H9 (cell line): ENCODE data around the gene SLCO4A1. TPM values are rescaled to one million over a fixed set of nuclear protein-coding genes. Genes with fewer than 3 reads are reported as not detected.

ENCODE experiments used
- DNase-seq: peaks from one replicate; pipeline ENCODE4 v3.0.0-alpha.2; 2017
- H2AFZ ChIP-seq: one replicate; pipeline ENCODE4 v1.6.1; 2013; ENCODE audit warnings: mild to moderate bottlenecking, low read length, control low read depth, moderate library complexity
- H2AK5ac ChIP-seq: 2 replicates; pipeline ENCODE4 v1.6.1; 2013; ENCODE audit warnings: low read length, control low read depth, mixed read lengths; ENCODE audit not compliant: insufficient read length
- H2BK120ac ChIP-seq: one replicate; pipeline ENCODE4 v1.6.1; 2013; ENCODE audit warnings: low read depth, mild to moderate bottlenecking, low read length, control low read depth, inconsistent platforms; ENCODE audit not compliant: poor library complexity, severe bottlenecking
- H2BK12ac ChIP-seq: 2 replicates; pipeline ENCODE4 v1.6.1; 2013; ENCODE audit warnings: low read length, control low read depth, mixed read lengths, low read depth; ENCODE audit not compliant: insufficient read length
- H2BK15ac ChIP-seq: 2 replicates; pipeline ENCODE4 v1.6.1; 2013; ENCODE audit warnings: low read depth, low read length, control low read depth
- H2BK20ac ChIP-seq: one replicate; pipeline ENCODE4 v1.6.1; 2013; ENCODE audit warnings: low read depth, mild to moderate bottlenecking, low read length, control low read depth, inconsistent platforms; ENCODE audit not compliant: poor library complexity, severe bottlenecking
- H2BK5ac ChIP-seq: 2 replicates; pipeline ENCODE4 v1.6.1; 2013; ENCODE audit warnings: low read length, control low read depth, mixed read lengths; ENCODE audit not compliant: insufficient read length
- H3K14ac ChIP-seq: 2 replicates; pipeline ENCODE4 v1.6.1; 2013; ENCODE audit warnings: low read length, control low read depth; ENCODE audit not compliant: insufficient read depth
- H3K18ac ChIP-seq: 2 replicates; pipeline ENCODE4 v1.6.1; 2013; ENCODE audit warnings: low read depth, mild to moderate bottlenecking, mixed read lengths, low read length, control low read depth; ENCODE audit not compliant: insufficient read length
- H3K23ac ChIP-seq: 2 replicates; pipeline ENCODE4 v1.6.1; 2013; ENCODE audit warnings: low read length, control low read depth, mixed read lengths, low read depth; ENCODE audit not compliant: insufficient read length
- H3K23me2 ChIP-seq: 2 replicates; pipeline ENCODE4 v1.6.1; 2013; ENCODE audit warnings: low read depth, mild to moderate bottlenecking, mixed read lengths, low read length, control low read depth; ENCODE audit not compliant: insufficient read length, poor library complexity, severe bottlenecking
- H3K27ac ChIP-seq: 2 replicates; pipeline ENCODE4 v1.5.1; 2013; ENCODE audit warnings: low read length, control low read depth, mixed read lengths, low read depth; ENCODE audit not compliant: insufficient read length
- H3K27me3 ChIP-seq: 2 replicates; pipeline ENCODE4 v1.6.1; 2013; ENCODE audit warnings: low read length, control low read depth, inconsistent platforms; ENCODE audit not compliant: insufficient read depth
- H3K4ac ChIP-seq: 2 replicates; pipeline ENCODE4 v1.6.1; 2013; ENCODE audit warnings: low read depth, mild to moderate bottlenecking, control low read depth, inconsistent platforms, low read length, moderate library complexity
- H3K4me1 ChIP-seq: 2 replicates; pipeline ENCODE4 v1.6.1; 2013; ENCODE audit warnings: low read length, control low read depth, inconsistent platforms; ENCODE audit not compliant: insufficient read depth
- H3K4me2 ChIP-seq: 2 replicates; pipeline ENCODE4 v1.6.1; 2013; ENCODE audit warnings: low read length, control low read depth, mixed read lengths; ENCODE audit not compliant: insufficient read length, insufficient read depth
- H3K56ac ChIP-seq: 2 replicates; pipeline ENCODE4 v1.6.1; 2013; ENCODE audit warnings: low read depth, mild to moderate bottlenecking, mixed read lengths, low read length, control low read depth; ENCODE audit not compliant: insufficient read length
- H3K79me1 ChIP-seq: 2 replicates; pipeline ENCODE4 v1.6.1; 2013; ENCODE audit warnings: low read depth, mild to moderate bottlenecking, moderate library complexity, low read length, control low read depth, inconsistent platforms; ENCODE audit not compliant: insufficient read depth, poor library complexity, severe bottlenecking
- H3K79me2 ChIP-seq: 2 replicates; pipeline ENCODE4 v1.6.1; 2013; ENCODE audit warnings: low read length, control low read depth, inconsistent platforms; ENCODE audit not compliant: insufficient read depth
- H3K9ac ChIP-seq: 2 replicates; pipeline ENCODE4 v1.6.1; 2013; ENCODE audit warnings: low read length, control low read depth, mixed read lengths; ENCODE audit not compliant: insufficient read length; ENCODE audit errors: extremely low read depth
- H3K9me3 ChIP-seq: one replicate; pipeline ENCODE4 v1.6.1; 2013; ENCODE audit warnings: low read depth, low read length, inconsistent platforms; ENCODE audit not compliant: control insufficient read depth
- H3T11ph ChIP-seq: one replicate; pipeline ENCODE4 v1.6.1; 2013; ENCODE audit warnings: mild to moderate bottlenecking, low read length, control low read depth, inconsistent platforms
- H4K20me1 ChIP-seq: one replicate; pipeline ENCODE4 v1.6.1; 2013; ENCODE audit not compliant: control insufficient read depth, insufficient read length, insufficient read depth
- H4K5ac ChIP-seq: 2 replicates; pipeline ENCODE4 v1.6.1; 2013; ENCODE audit warnings: low read depth, mild to moderate bottlenecking, mixed read lengths, low read length, control low read depth; ENCODE audit not compliant: insufficient read length
- H4K8ac ChIP-seq: replicated peaks from 2 replicates; pipeline ENCODE4 v1.6.1; 2013; ENCODE audit warnings: low read length, control low read depth, mixed read lengths, low read depth; ENCODE audit not compliant: insufficient read length
- H4K91ac ChIP-seq: 2 replicates; pipeline ENCODE4 v1.6.1; 2013; ENCODE audit warnings: low read depth, mild to moderate bottlenecking, moderate library complexity, mixed read lengths, low read length, control low read depth; ENCODE audit not compliant: insufficient read length
- H3K27ac Mint-ChIP-seq, 3 experiments: 2 replicates in 2 of 3; 3 replicates in 1 of 3; pipeline ENCODE4 v1.8.0; 2020 to 2021; ENCODE audit warnings: mixed read lengths in 3 of 3, mild to moderate bottlenecking in 1 of 3, moderate library complexity in 1 of 3
- H3K27me3 Mint-ChIP-seq: 2 replicates; pipeline ENCODE4 v1.8.0; 2021; ENCODE audit warnings: low read depth, mild to moderate bottlenecking, moderate library complexity, mixed read lengths
- H3K36me3 Mint-ChIP-seq, 3 experiments: 2 replicates in 2 of 3; 3 replicates in 1 of 3; pipeline ENCODE4 v1.8.0; 2020 to 2021; ENCODE audit warnings: low read depth in 3 of 3, mixed read lengths in 3 of 3; ENCODE audit not compliant: insufficient read depth in 1 of 3
- H3K4me1 Mint-ChIP-seq, 2 experiments: 2 replicates each; pipeline ENCODE4 v1.8.0; 2020; ENCODE audit warnings: mixed read lengths in 2 of 2
- H3K4me3 Mint-ChIP-seq, 2 experiments: 2 replicates in 1 of 2; 3 replicates in 1 of 2; pipeline ENCODE4 v1.8.0; 2020 to 2021; ENCODE audit warnings: mild to moderate bottlenecking in 2 of 2, mixed read lengths in 2 of 2, moderate library complexity in 1 of 2
- H3K9me3 Mint-ChIP-seq, 2 experiments: 2 replicates in 1 of 2; 3 replicates in 1 of 2; pipeline ENCODE4 v1.8.0; 2020; ENCODE audit warnings: mild to moderate bottlenecking in 2 of 2, mixed read lengths in 2 of 2, moderate library complexity in 1 of 2
- WGBS: extraction: QIAGEN DNeasy Blood & Tissue Kit; methylation state at CpG from one replicate; pipeline ENCODE4 v1.1.7; 2013; ENCODE audit warnings: missing lambda C conversion rate, low lambda C conversion rate, mixed read lengths; ENCODE audit not compliant: insufficient read length; ENCODE audit errors: extremely low coverage; 5-methylcytosine and 5-hydroxymethylcytosine counted together
- total RNA-seq: library from RNA; stranded (reverse); gene quantifications from 2 replicates; pipeline ENCODE4 v1.2.1, GENCODE V29; 2021
- TF ChIP-seq, protein P1 (sequence below): fragments of 200-600 bp; sonication (generic); conservative IDR thresholded peaks from 3 replicates; pipeline ENCODE4 v1.8.0; 2021; ENCODE audit warnings: antibody characterized with exemption, mild to moderate bottlenecking

SLCO4A1 gene
- total RNA-seq, 1 experiment from 2014 or later: 9.4 TPM

DNA sequence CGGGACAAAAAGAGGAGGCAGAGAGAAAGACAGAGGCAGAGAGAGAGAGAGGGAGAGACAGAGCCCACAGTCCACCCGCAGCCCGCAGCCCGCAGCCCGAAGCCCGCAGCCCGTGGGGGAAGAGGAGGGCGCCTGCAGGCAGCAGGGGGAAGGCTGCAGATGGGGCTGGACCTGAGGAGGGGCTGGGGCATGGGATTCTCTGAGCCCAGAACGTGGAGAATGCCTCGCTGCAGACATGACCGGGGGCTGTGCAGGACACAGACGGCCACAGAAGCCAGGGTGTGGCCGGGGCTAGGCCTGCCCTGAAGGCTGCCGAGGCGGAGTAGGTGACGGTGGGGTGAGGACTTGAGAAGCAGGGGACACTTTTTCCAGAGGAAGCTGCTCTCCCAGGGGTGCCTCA is 6.5 kb upstream of the SLCO4A1 start:
- Histone ChIP-seq H3K23ac (no peak overlapping the region), H2BK12ac (no peak overlapping the region), H2AFZ (no peak overlapping the region), H4K91ac (no peak overlapping the region), H4K20me1 (no peaks in the 10 kb centered on the region), H3K27ac (no peak overlapping the region), H3K9ac (no peak overlapping the region), H3K14ac (no peak overlapping the region), H2AK5ac (no peak overlapping the region), H2BK15ac (no peak overlapping the region), H3K79me1 (no peaks in the 10 kb centered on the region), H4K5ac (no peak overlapping the region), H3K27me3 (no peaks in the 10 kb centered on the region; the same call in 1 of the 2 replicates), H2BK5ac (no peak overlapping the region), H4K8ac (no peak overlapping the region), H3K9me3 (no peaks in the 10 kb centered on the region), H3K4me2 (no peak overlapping the region), H3T11ph (no peak overlapping the region), H3K56ac (no peak overlapping the region), H2BK120ac (no peak overlapping the region), H2BK20ac (no peak overlapping the region), H3K23me2 (no peaks in the 10 kb centered on the region), H3K4me1 (no peaks in the 10 kb centered on the region), H3K4ac (no peak overlapping the region), H3K79me2 (no peaks in the 10 kb centered on the region), H3K18ac (no peak overlapping the region)
- H3K4me3 Mint-ChIP-seq: no peak overlapping the region
- H3K27ac Mint-ChIP-seq: no peak overlapping the region; a peak in 1 of 7 replicates
- no peaks in the 10 kb centered on the region for H3K36me3 Mint-ChIP-seq
- TF ChIP-seq, protein P1, sequence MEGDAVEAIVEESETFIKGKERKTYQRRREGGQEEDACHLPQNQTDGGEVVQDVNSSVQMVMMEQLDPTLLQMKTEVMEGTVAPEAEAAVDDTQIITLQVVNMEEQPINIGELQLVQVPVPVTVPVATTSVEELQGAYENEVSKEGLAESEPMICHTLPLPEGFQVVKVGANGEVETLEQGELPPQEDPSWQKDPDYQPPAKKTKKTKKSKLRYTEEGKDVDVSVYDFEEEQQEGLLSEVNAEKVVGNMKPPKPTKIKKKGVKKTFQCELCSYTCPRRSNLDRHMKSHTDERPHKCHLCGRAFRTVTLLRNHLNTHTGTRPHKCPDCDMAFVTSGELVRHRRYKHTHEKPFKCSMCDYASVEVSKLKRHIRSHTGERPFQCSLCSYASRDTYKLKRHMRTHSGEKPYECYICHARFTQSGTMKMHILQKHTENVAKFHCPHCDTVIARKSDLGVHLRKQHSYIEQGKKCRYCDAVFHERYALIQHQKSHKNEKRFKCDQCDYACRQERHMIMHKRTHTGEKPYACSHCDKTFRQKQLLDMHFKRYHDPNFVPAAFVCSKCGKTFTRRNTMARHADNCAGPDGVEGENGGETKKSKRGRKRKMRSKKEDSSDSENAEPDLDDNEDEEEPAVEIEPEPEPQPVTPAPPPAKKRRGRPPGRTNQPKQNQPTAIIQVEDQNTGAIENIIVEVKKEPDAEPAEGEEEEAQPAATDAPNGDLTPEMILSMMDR: no peak
- peaks cover 14 to 43% of the 10 kb centered on the region in 2 experiments for H3K4me1 Mint-ChIP-seq
- no CpG with 5 or more reads among the region's 16 CpGs for WGBS
- no peak for DNase-seq
- peaks cover 51% of the 10 kb centered on the region for H3K27me3 Mint-ChIP-seq
- H3K9me3 Mint-ChIP-seq: no peaks in the 10 kb centered on the region; a peak in 1 of 5 replicates
